Astrocyte (in vitro differentiated cells and primary cell): ENCODE data around the gene FAM219A.

Experiments
- CTCF ChIP-seq: IDR thresholded peaks from 2 replicates; pipeline ENCODE4 v1.5.1; 2011; ENCODE audit warnings: low read depth, mild to moderate bottlenecking, inconsistent platforms, low read length, moderate library complexity; ENCODE audit not compliant: insufficient read depth
- EZH2 ChIP-seq: IDR thresholded peaks from 2 replicates; pipeline ENCODE4 v1.6.1; 2012; ENCODE audit warnings: mild to moderate bottlenecking, low read length, inconsistent platforms; ENCODE audit not compliant: insufficient read depth

GRCh38 chr9:34386656-34387055 lies 71.7 kb downstream of the FAM219A start:
- TF ChIP-seq CTCF (no peak), EZH2 (no peak)
